SU-DHL-6 (cell line): Measurements from ENCODE around the gene ZMYND11.

Experiments used
- H2AFZ ChIP-seq: fragments of 200-600 bp; sonication (generic); 2 replicates; pipeline ENCODE4 v1.6.1; 2014; ENCODE audit warnings: low read depth, mild to moderate bottlenecking, moderate library complexity, mixed read lengths, antibody characterized with exemption, low read length; ENCODE audit not compliant: severe bottlenecking
- H3F3A ChIP-seq: fragments of 200-600 bp; shearing (Covaris generic); 2 replicates; pipeline ENCODE4 v1.6.0; 2016; ENCODE audit warnings: antibody characterized with exemption, mild to moderate bottlenecking; ENCODE audit not compliant: insufficient read depth
- H3K27ac ChIP-seq: fragments of 200-600 bp; sonication (generic); 2 replicates; pipeline ENCODE4 v1.5.1; 2016; ENCODE audit warnings: low read depth, mild to moderate bottlenecking, low read length, moderate library complexity, mixed read lengths
- H3K27me3 ChIP-seq: fragments of 200-600 bp; sonication (generic), shearing (Covaris generic); 2 replicates; pipeline ENCODE4 v1.6.0; 2014; ENCODE audit warnings: mild to moderate bottlenecking, low read length
- H3K36me3 ChIP-seq: fragments of 200-600 bp; sonication (generic); 2 replicates; pipeline ENCODE4 v1.6.1; 2014; ENCODE audit warnings: mild to moderate bottlenecking, low read length, mixed read lengths
- H3K4me2 ChIP-seq: fragments of 300-600, 200-600 bp; shearing (Covaris generic), sonication (generic); 2 replicates; pipeline ENCODE4 v1.6.0; 2014; ENCODE audit warnings: low read length, low read depth, mild to moderate bottlenecking; ENCODE audit not compliant: poor library complexity, severe bottlenecking
- H3K4me3 ChIP-seq: fragments of 200-600 bp; sonication (generic); 2 replicates; pipeline ENCODE4 v1.5.1; 2014; ENCODE audit warnings: antibody characterized with exemption, low read length, mild to moderate bottlenecking, mixed read lengths; ENCODE audit not compliant: insufficient read depth, poor library complexity, severe bottlenecking
- H3K79me2 ChIP-seq: fragments of 200-600 bp; sonication (generic); 2 replicates; pipeline ENCODE4 v1.6.1; 2014; ENCODE audit warnings: mild to moderate bottlenecking, low read length, moderate library complexity; ENCODE audit not compliant: insufficient read depth
- H3K9ac ChIP-seq: fragments of 200-600 bp; sonication (generic); 2 replicates; pipeline ENCODE4 v1.7.0; 2014; ENCODE audit warnings: mild to moderate bottlenecking, low read length
- H3K9me2 ChIP-seq: fragments of 200-600 bp; sonication (generic); replicated peaks from 2 replicates; pipeline ENCODE4 v1.6.1; 2014; ENCODE audit warnings: low read length; ENCODE audit not compliant: insufficient read depth
- H3K9me3 ChIP-seq: fragments of 200-600 bp; sonication (generic); 2 replicates; pipeline ENCODE4 v1.6.1; 2014; ENCODE audit warnings: low read length, mixed read lengths; ENCODE audit not compliant: insufficient read depth
- H4K20me1 ChIP-seq: fragments of 200-600 bp; sonication (generic); 2 replicates; pipeline ENCODE4 v1.6.1; 2014; ENCODE audit warnings: low read depth, mild to moderate bottlenecking, antibody characterized with exemption, low read length, moderate library complexity, mixed read lengths
- CTCF ChIP-seq: fragments of 200-600 bp; sonication (generic); IDR thresholded peaks from one replicate; pipeline ENCODE4 v1.5.1; 2017; ENCODE audit warnings: antibody characterized with exemption, mild to moderate bottlenecking, low read length, moderate library complexity; ENCODE audit not compliant: insufficient read depth, poor library complexity, severe bottlenecking
- EZH2phosphoT487 ChIP-seq: fragments of 200-600 bp; sonication (generic), shearing (Covaris generic); conservative IDR thresholded peaks from 2 replicates; pipeline ENCODE4 v1.6.1; 2018; ENCODE audit warnings: mild to moderate bottlenecking, antibody characterized with exemption, low read length, moderate library complexity, mixed read lengths

ZMYND11 gene

DNA sequence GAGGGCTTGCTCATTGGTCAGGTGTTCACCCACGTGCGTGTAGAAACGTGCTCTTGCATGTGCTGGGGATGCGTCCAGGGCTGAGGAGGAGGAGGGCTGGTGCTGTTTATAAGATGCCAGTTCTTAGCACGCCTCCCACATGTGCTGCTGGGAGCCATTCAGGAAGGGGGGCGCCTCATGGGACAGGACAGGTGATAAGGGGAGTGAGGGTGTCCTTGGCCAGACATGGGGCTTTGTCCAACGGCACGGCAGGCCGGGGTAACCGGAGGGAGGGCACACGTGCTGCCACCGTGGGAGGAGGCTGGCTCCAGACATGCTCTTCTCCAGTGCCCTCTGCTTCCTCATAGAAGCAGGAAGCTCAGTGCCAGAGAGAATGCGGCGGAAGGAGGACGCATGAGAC is 150.0 kb downstream of the ZMYND11 start:
- no peak overlapping the region for H3K9ac ChIP-seq
- no peak overlapping the region for H3K4me2 ChIP-seq
- H4K20me1 ChIP-seq = no peaks in the 10 kb centered on the region
- H3K79me2 ChIP-seq = no peaks in the 10 kb centered on the region
- no peak for TF ChIP-seq CTCF
- TF ChIP-seq EZH2phosphoT487 = no peak
- no peak overlapping the region for H3K4me3 ChIP-seq
- no peaks in the 10 kb centered on the region for H3K9me3 ChIP-seq
- H3K27ac ChIP-seq = no peak overlapping the region
- 0 out of 2 replicates have a peak, but pooled peaks cover 7% of the 10 kb centered on the region for H3K36me3 ChIP-seq
- no peaks in the 10 kb centered on the region for H3K27me3 ChIP-seq
- H2AFZ ChIP-seq = no peak overlapping the region
- H3F3A ChIP-seq = peaks cover 13% of the 10 kb centered on the region; the same call in 1 of the 2 replicates
- no peaks in the 10 kb centered on the region for H3K9me2 ChIP-seq

- H3K9ac ChIP-seq = no peak overlapping the region
- peaks cover 13% of the 10 kb centered on the region; the same call in 1 of the 2 replicates for H3F3A ChIP-seq
- 0 out of 2 replicates have a peak, but pooled peaks cover 7% of the 10 kb centered on the region for H3K36me3 ChIP-seq
- no peak overlapping the region for H2AFZ ChIP-seq
- H3K27me3 ChIP-seq = no peaks in the 10 kb centered on the region
- no peaks in the 10 kb centered on the region for H4K20me1 ChIP-seq
- no peak for TF ChIP-seq EZH2phosphoT487
- no peak for TF ChIP-seq CTCF
- H3K9me2 ChIP-seq = no peaks in the 10 kb centered on the region
- no peak overlapping the region for H3K4me3 ChIP-seq
- H3K79me2 ChIP-seq = no peaks in the 10 kb centered on the region
- H3K27ac ChIP-seq = no peak overlapping the region
- H3K4me2 ChIP-seq = no peak overlapping the region
- no peaks in the 10 kb centered on the region for H3K9me3 ChIP-seq
These were observed 151.9 kb downstream of the ZMYND11 start for GRCh38 chr10:287026-287709.

DNA sequence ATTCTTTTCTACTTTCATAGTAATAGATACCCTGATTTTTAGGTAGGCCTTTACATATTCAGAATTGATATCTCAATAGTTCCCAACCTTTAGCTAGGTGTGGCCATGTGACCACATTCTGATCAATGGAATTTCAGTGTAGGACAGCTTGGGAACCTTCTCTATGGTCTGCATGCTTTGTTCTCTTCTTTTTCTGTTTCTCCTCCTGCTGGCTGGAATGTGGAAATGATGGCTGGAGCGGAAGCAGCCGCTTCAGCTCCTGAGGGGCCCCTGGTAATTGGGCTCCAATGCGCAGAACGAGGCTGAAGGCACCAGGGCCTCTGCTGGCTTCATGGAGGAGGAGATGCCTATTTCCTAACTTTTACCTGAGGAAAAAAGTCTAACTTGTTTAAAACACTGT is 152.6 kb downstream of the ZMYND11 start:
- Histone ChIP-seq H4K20me1 (no peaks in the 10 kb centered on the region), H3K9me2 (no peaks in the 10 kb centered on the region), H3K27ac (no peak overlapping the region), H3K36me3 (0 out of 2 replicates have a peak, but pooled peaks cover 7% of the 10 kb centered on the region), H3K9ac (no peak overlapping the region), H3K79me2 (no peaks in the 10 kb centered on the region), H3F3A (peaks cover 13% of the 10 kb centered on the region; the same call in 1 of the 2 replicates), H3K27me3 (no peaks in the 10 kb centered on the region), H3K9me3 (no peaks in the 10 kb centered on the region), H3K4me3 (no peak overlapping the region), H2AFZ (no peak overlapping the region), H3K4me2 (no peak overlapping the region)
- TF ChIP-seq EZH2phosphoT487 (no peak), CTCF (no peak)
